ENCODE data around the gene PEX12. TPM values are rescaled to one million over a fixed set of nuclear protein-coding genes. Genes with fewer than 3 reads are reported as not detected.

The PEX12 gene
- total RNA-seq, 1 experiment from 2014 or later = 5.2 TPM

DNA sequence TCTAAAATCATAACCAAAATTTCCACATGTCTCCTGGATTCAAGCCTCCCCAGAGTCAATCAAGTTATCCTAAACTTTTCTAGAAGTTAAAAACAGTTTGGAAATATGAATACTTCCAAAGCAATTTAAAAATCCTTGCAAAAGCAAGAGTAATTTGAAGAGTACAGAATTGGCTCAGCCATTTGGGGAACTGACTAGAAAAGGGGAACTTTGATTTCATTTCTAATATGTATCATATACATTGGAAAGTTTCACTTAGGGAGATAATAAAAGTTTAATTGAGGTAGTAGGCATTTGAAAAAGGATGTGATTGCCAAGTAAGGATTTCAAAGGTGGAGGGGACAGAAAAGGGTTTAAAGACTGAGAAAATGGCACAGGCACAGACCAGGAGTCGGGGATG, 31.9 kb downstream of the PEX12 start:
- no peak overlapping the region for H3K27ac Mint-ChIP-seq
- TF ChIP-seq, protein P1, sequence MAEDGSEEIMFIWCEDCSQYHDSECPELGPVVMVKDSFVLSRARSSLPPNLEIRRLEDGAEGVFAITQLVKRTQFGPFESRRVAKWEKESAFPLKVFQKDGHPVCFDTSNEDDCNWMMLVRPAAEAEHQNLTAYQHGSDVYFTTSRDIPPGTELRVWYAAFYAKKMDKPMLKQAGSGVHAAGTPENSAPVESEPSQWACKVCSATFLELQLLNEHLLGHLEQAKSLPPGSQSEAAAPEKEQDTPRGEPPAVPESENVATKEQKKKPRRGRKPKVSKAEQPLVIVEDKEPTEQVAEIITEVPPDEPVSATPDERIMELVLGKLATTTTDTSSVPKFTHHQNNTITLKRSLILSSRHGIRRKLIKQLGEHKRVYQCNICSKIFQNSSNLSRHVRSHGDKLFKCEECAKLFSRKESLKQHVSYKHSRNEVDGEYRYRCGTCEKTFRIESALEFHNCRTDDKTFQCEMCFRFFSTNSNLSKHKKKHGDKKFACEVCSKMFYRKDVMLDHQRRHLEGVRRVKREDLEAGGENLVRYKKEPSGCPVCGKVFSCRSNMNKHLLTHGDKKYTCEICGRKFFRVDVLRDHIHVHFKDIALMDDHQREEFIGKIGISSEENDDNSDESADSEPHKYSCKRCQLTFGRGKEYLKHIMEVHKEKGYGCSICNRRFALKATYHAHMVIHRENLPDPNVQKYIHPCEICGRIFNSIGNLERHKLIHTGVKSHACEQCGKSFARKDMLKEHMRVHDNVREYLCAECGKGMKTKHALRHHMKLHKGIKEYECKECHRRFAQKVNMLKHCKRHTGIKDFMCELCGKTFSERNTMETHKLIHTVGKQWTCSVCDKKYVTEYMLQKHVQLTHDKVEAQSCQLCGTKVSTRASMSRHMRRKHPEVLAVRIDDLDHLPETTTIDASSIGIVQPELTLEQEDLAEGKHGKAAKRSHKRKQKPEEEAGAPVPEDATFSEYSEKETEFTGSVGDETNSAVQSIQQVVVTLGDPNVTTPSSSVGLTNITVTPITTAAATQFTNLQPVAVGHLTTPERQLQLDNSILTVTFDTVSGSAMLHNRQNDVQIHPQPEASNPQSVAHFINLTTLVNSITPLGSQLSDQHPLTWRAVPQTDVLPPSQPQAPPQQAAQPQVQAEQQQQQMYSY (CRISPR knock-in tag; IDR thresholded peaks at IDR 0.05) = no peak
- TF ChIP-seq HMGA2 (CRISPR knock-in tag; IDR thresholded peaks at IDR 0.05) (no peak), EMX1 (CRISPR knock-in tag; IDR thresholded peaks at IDR 0.05) (no peak)
- TF ChIP-seq, protein P2, sequence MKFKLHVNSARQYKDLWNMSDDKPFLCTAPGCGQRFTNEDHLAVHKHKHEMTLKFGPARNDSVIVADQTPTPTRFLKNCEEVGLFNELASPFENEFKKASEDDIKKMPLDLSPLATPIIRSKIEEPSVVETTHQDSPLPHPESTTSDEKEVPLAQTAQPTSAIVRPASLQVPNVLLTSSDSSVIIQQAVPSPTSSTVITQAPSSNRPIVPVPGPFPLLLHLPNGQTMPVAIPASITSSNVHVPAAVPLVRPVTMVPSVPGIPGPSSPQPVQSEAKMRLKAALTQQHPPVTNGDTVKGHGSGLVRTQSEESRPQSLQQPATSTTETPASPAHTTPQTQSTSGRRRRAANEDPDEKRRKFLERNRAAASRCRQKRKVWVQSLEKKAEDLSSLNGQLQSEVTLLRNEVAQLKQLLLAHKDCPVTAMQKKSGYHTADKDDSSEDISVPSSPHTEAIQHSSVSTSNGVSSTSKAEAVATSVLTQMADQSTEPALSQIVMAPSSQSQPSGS (CRISPR knock-in tag; IDR thresholded peaks at IDR 0.05; ENCODE audit: borderline replicate concordance, low read depth) = no peak
- TF ChIP-seq, protein P3, sequence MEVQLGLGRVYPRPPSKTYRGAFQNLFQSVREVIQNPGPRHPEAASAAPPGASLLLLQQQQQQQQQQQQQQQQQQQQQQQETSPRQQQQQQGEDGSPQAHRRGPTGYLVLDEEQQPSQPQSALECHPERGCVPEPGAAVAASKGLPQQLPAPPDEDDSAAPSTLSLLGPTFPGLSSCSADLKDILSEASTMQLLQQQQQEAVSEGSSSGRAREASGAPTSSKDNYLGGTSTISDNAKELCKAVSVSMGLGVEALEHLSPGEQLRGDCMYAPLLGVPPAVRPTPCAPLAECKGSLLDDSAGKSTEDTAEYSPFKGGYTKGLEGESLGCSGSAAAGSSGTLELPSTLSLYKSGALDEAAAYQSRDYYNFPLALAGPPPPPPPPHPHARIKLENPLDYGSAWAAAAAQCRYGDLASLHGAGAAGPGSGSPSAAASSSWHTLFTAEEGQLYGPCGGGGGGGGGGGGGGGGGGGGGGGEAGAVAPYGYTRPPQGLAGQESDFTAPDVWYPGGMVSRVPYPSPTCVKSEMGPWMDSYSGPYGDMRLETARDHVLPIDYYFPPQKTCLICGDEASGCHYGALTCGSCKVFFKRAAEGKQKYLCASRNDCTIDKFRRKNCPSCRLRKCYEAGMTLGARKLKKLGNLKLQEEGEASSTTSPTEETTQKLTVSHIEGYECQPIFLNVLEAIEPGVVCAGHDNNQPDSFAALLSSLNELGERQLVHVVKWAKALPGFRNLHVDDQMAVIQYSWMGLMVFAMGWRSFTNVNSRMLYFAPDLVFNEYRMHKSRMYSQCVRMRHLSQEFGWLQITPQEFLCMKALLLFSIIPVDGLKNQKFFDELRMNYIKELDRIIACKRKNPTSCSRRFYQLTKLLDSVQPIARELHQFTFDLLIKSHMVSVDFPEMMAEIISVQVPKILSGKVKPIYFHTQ (CRISPR knock-in tag; IDR thresholded peaks at IDR 0.05) = no peak
- ChIA-PET POLR2A (no interaction called here), CTCF (no interaction called here)
- ATAC-seq = no peak
- peaks cover 36% of the 10 kb centered on the region for H3K27me3 Mint-ChIP-seq (ENCODE audit: low read depth)
- no peak overlapping the region for H3K4me3 Mint-ChIP-seq
- H3K9me3 Mint-ChIP-seq = no peaks in the 10 kb centered on the region
- peaks cover 4% of the 10 kb centered on the region for H3K4me1 Mint-ChIP-seq
- H3K36me3 Mint-ChIP-seq = no peaks in the 10 kb centered on the region
- no peak for DNase-seq (ENCODE audit: low spot score)

DNA sequence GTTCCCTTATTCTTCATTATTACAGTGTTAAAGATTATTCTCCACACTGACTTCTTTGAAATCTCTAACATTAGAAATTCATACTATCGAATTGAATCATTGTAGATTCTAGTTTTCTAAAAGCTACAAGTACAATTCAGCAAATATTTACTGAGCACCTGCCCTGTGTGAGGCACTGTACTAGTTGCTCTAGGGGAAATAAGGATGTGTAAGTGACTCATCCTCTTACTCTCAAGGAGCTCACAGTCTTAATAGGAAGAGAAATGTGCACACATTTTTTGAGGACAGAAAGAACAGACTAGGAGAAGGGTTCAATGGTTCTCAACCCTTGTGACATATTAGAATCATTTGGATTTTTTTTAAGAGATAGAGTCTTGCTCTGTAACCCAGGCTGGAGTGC, 33.2 kb downstream of the PEX12 start:
- ChIA-PET CTCF (interaction anchor here (1.2 kb wide), 1 partner anchor 12 kb away, joined by 3 read pairs; no protein-coding TSS in a partner anchor), POLR2A (no interaction called here)
- no peak overlapping the region for H3K27ac Mint-ChIP-seq
- H3K4me3 Mint-ChIP-seq = no peak overlapping the region
- ATAC-seq (no peak), DNase-seq (ENCODE audit: low spot score) (no peak)
- H3K4me1 Mint-ChIP-seq = no peaks in the 10 kb centered on the region
- TF ChIP-seq MYBL2 (CRISPR knock-in tag; IDR thresholded peaks at IDR 0.05) (no peak), ZNF423 (CRISPR knock-in tag; IDR thresholded peaks at IDR 0.05) (no peak), ZNF396 (CRISPR knock-in tag; IDR thresholded peaks at IDR 0.05; ENCODE audit: borderline replicate concordance) (no peak), GABPB1 (CRISPR knock-in tag; IDR thresholded peaks at IDR 0.05) (no peak), TEAD1 (CRISPR knock-in tag; IDR thresholded peaks at IDR 0.05) (no peak), SMAD4 (CRISPR knock-in tag; IDR thresholded peaks at IDR 0.05) (no peak), CBFB (CRISPR knock-in tag; IDR thresholded peaks at IDR 0.05; ENCODE audit: low read depth) (no peak)
- TF ChIP-seq, protein P4, sequence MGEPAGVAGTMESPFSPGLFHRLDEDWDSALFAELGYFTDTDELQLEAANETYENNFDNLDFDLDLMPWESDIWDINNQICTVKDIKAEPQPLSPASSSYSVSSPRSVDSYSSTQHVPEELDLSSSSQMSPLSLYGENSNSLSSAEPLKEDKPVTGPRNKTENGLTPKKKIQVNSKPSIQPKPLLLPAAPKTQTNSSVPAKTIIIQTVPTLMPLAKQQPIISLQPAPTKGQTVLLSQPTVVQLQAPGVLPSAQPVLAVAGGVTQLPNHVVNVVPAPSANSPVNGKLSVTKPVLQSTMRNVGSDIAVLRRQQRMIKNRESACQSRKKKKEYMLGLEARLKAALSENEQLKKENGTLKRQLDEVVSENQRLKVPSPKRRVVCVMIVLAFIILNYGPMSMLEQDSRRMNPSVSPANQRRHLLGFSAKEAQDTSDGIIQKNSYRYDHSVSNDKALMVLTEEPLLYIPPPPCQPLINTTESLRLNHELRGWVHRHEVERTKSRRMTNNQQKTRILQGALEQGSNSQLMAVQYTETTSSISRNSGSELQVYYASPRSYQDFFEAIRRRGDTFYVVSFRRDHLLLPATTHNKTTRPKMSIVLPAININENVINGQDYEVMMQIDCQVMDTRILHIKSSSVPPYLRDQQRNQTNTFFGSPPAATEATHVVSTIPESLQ (CRISPR knock-in tag; IDR thresholded peaks at IDR 0.05) = no peak
- TF ChIP-seq, protein P5, sequence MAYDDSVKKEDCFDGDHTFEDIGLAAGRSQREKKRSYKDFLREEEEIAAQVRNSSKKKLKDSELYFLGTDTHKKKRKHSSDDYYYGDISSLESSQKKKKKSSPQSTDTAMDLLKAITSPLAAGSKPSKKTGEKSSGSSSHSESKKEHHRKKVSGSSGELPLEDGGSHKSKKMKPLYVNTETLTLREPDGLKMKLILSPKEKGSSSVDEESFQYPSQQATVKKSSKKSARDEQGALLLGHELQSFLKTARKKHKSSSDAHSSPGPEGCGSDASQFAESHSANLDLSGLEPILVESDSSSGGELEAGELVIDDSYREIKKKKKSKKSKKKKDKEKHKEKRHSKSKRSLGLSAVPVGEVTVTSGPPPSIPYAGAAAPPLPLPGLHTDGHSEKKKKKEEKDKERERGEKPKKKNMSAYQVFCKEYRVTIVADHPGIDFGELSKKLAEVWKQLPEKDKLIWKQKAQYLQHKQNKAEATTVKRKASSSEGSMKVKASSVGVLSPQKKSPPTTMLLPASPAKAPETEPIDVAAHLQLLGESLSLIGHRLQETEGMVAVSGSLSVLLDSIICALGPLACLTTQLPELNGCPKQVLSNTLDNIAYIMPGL (CRISPR knock-in tag; IDR thresholded peaks at IDR 0.05) = no peak
- peaks cover 39% of the 10 kb centered on the region for H3K27me3 Mint-ChIP-seq (ENCODE audit: low read depth)
- H3K9me3 Mint-ChIP-seq = no peaks in the 10 kb centered on the region
- H3K36me3 Mint-ChIP-seq = no peaks in the 10 kb centered on the region
